ENCODE results near the gene SIGLEC7.

The SIGLEC7 gene

GRCh38 chr19:51142119-51142518, at the start of gene SIGLEC7:
TSS of gene SIGLEC7 (plus strand) at chr19:51142301. CDS start at chr19:51142370, 69 bp downstream.
- TF ChIP-seq CTCF (IDR thresholded peaks at IDR 0.05; ENCODE audit: low read depth, low read length): no peak
- no peak for DNase-seq (ENCODE audit: extremely low read depth, low read depth)

GRCh38 chr19:51093101-51093500, 49.0 kb upstream of the SIGLEC7 start:
- TF ChIP-seq CTCF (IDR thresholded peaks at IDR 0.05; ENCODE audit: low read depth, low read length): no peak
- no peak for DNase-seq (ENCODE audit: extremely low read depth, low read depth)

GRCh38 chr19:51093510-51094345, 48.4 kb upstream of the SIGLEC7 start:
- no peak for TF ChIP-seq CTCF (IDR thresholded peaks at IDR 0.05; ENCODE audit: low read depth, low read length)
- no peak for DNase-seq (ENCODE audit: extremely low read depth, low read depth)

GRCh38 chr19:51094696-51095279, 47.3 kb upstream of the SIGLEC7 start:
- peak; percentile 60 for TF ChIP-seq CTCF (IDR thresholded peaks at IDR 0.05; ENCODE audit: low read depth, low read length)
- DNase-seq (ENCODE audit: extremely low read depth, low read depth): no peak

- TF ChIP-seq CTCF (IDR thresholded peaks at IDR 0.05; ENCODE audit: low read depth, low read length): no peak; the same call in 1 of the 2 replicates
- DNase-seq (ENCODE audit: extremely low read depth, low read depth): no peak
Measured at GRCh38 chr19:51096473-51097165, 45.5 kb upstream of the SIGLEC7 start.

GRCh38 chr19:51097166-51097738, 44.8 kb upstream of the SIGLEC7 start:
- DNase-seq (ENCODE audit: extremely low read depth, low read depth): no peak
- peak; percentile 59 for TF ChIP-seq CTCF (IDR thresholded peaks at IDR 0.05; ENCODE audit: low read depth, low read length)
